ENCODE data around the gene METTL5.

- no peak for TF ChIP-seq CTCF (IDR thresholded peaks at IDR 0.05; ENCODE audit: insufficient read depth, low read depth, low read length)
- no peak for TF ChIP-seq EZH2 (IDR thresholded peaks at IDR 0.05; ENCODE audit: insufficient read depth, low read length)
These were observed 2.7 kb downstream of the METTL5 start for GRCh38 chr2:169822036-169822435.

Measured in astrocyte (in vitro differentiated cells and primary cell).